CD14-positive monocyte (primary cell): Measurements from ENCODE around the gene TNFRSF25. TPM values are rescaled to one million over a fixed set of nuclear protein-coding genes. Genes with fewer than 3 reads are reported as not detected.
A peak's percentile ranks its signal among the peaks of the same experiment; 100 is the strongest.

Experiments used
- DNase-seq, 3 donors: peaks; one replicate each; pipeline ENCODE4 v3.0.0-alpha.2; 2011 to 2022
- H2AFZ ChIP-seq: 2 replicates; pipeline ENCODE4 v1.6.0; 2012; ENCODE audit warnings: mild to moderate bottlenecking, low read depth, low read length, inconsistent platforms; ENCODE audit not compliant: insufficient read depth, poor library complexity, severe bottlenecking
- H3K27ac ChIP-seq, 2 donors: 1 replicate in 1 of 2; 2 replicates in 1 of 2; pipeline ENCODE4 v1.5.1; 2012 to 2013; ENCODE audit warnings: low read length in 2 of 2, control low read depth in 1 of 2, inconsistent platforms in 1 of 2, low read depth in 1 of 2, mild to moderate bottlenecking in 1 of 2
- H3K27me3 ChIP-seq, 2 donors: one replicate each; pipeline versions ENCODE4 v1.6.0 to v1.6.1; 2011 to 2013; ENCODE audit warnings: low read length in 2 of 2; ENCODE audit not compliant: control insufficient read depth in 2 of 2, insufficient read depth in 2 of 2
- H3K36me3 ChIP-seq, 2 donors: replicated peaks in 1 of 2; 1 replicate in 1 of 2; 2 replicates in 1 of 2; pipeline versions ENCODE4 v1.5.1 to v1.6.1; 2012 to 2013; ENCODE audit warnings: low read length in 2 of 2, control low read depth in 1 of 2, inconsistent platforms in 1 of 2, mild to moderate bottlenecking in 1 of 2; ENCODE audit not compliant: insufficient read depth in 2 of 2, control insufficient read depth in 1 of 2
- H3K4me1 ChIP-seq, 2 donors: 1 replicate in 1 of 2; 2 replicates in 1 of 2; pipeline versions ENCODE4 v1.5.1 to v1.6.1; 2012 to 2013; ENCODE audit warnings: low read length in 2 of 2, control low read depth in 1 of 2, inconsistent platforms in 1 of 2, mild to moderate bottlenecking in 1 of 2, moderate library complexity in 1 of 2; ENCODE audit not compliant: insufficient read depth in 2 of 2, control insufficient read depth in 1 of 2
- H3K4me2 ChIP-seq: replicated peaks from 2 replicates; pipeline ENCODE3; 2012; ENCODE audit warnings: low read length, moderate library complexity, mild to moderate bottlenecking; ENCODE audit not compliant: poor library complexity, severe bottlenecking; ENCODE audit errors: extremely low read depth
- H3K4me3 ChIP-seq, 3 experiments: fragments of 200-600 bp in 1 of 3; sonication (generic) in 1 of 3; replicated peaks in 1 of 3; 1 replicate in 2 of 3; 2 replicates in 1 of 3; pipeline ENCODE4 v1.5.1; 2011 to 2013; ENCODE audit warnings: low read length in 3 of 3, mild to moderate bottlenecking in 3 of 3, control low read depth in 2 of 3, low read depth in 2 of 3, inconsistent platforms in 1 of 3, moderate library complexity in 1 of 3
- H3K79me2 ChIP-seq: 2 replicates; pipeline ENCODE4 v1.6.0; 2012; ENCODE audit warnings: mild to moderate bottlenecking, control low read depth, inconsistent platforms, low read length, moderate library complexity; ENCODE audit not compliant: insufficient read depth
- H3K9ac ChIP-seq: 2 replicates; pipeline ENCODE4 v1.6.0; 2017; ENCODE audit warnings: low read length, mild to moderate bottlenecking; ENCODE audit not compliant: insufficient read depth, poor library complexity, severe bottlenecking
- H3K9me3 ChIP-seq, 2 donors: replicated peaks in 1 of 2; 1 replicate in 1 of 2; 2 replicates in 1 of 2; pipeline versions ENCODE4 v1.5.1 to v1.6.1; 2012 to 2013; ENCODE audit warnings: low read length in 2 of 2, control low read depth in 1 of 2; ENCODE audit not compliant: control insufficient read depth in 1 of 2, insufficient read depth in 1 of 2
- H4K20me1 ChIP-seq: 2 replicates; pipeline ENCODE4 v1.6.0; 2012; ENCODE audit warnings: mild to moderate bottlenecking, low read length, control low read depth, moderate library complexity; ENCODE audit not compliant: insufficient read depth
- H3K27ac Mint-ChIP-seq, 7 donors: one replicate each; pipeline ENCODE4 v1.8.0; 2020; ENCODE audit warnings: mild to moderate bottlenecking in 7 of 7, mixed read lengths in 7 of 7, moderate library complexity in 6 of 7, inconsistent platforms in 2 of 7
- H3K27me3 Mint-ChIP-seq, 3 donors: one replicate each; pipeline ENCODE4 v1.8.0; 2021 to 2022; ENCODE audit warnings: low read depth in 3 of 3, mild to moderate bottlenecking in 3 of 3, mixed read lengths in 3 of 3, moderate library complexity in 3 of 3, inconsistent platforms in 1 of 3
- H3K36me3 Mint-ChIP-seq, 2 donors: one replicate each; pipeline ENCODE4 v1.8.0; 2020; ENCODE audit warnings: mixed read lengths in 2 of 2, inconsistent platforms in 1 of 2, mild to moderate bottlenecking in 1 of 2
- H3K4me1 Mint-ChIP-seq: one replicate; pipeline ENCODE4 v1.8.0; 2020; ENCODE audit warnings: mild to moderate bottlenecking, mixed read lengths
- H3K4me3 Mint-ChIP-seq, 2 donors: one replicate each; pipeline ENCODE4 v1.8.0; 2020; ENCODE audit warnings: mild to moderate bottlenecking in 2 of 2, mixed read lengths in 2 of 2, moderate library complexity in 1 of 2
- H3K9me3 Mint-ChIP-seq, 7 donors: one replicate each; pipeline ENCODE4 v1.8.0; 2020 to 2022; ENCODE audit warnings: mixed read lengths in 7 of 7, mild to moderate bottlenecking in 6 of 7, moderate library complexity in 6 of 7, inconsistent platforms in 2 of 7
- WGBS: methylation state at CpG from one replicate; pipeline ENCODE4 v1.1.5; 2013; ENCODE audit warnings: missing lambda C conversion rate; ENCODE audit not compliant: insufficient coverage; 5-methylcytosine and 5-hydroxymethylcytosine counted together
- intact Hi-C, 2 donors: fragments of 100-400 bp; cut with micrococcal nuclease; formaldehyde crosslinking; loops; one replicate each; pipeline versions ENCODE4 v1.15.0 to v1.15.1; 2023
- polyA plus RNA-seq, 3 donors: library from polyadenylated mRNA; depleted of rRNA in 1 of 3; unstranded in 2 of 3; stranded (reverse) in 1 of 3; fragments of 300-500 nt in 2 of 3; fragments of >200 nt in 1 of 3; fragmentation: Illumina TruSeq in 2 of 3; gene quantifications; 1 replicate in 2 of 3; 2 replicates in 1 of 3; pipeline ENCODE4 v1.2.3, GENCODE V29; 2012 to 2021
- TF ChIP-seq, protein P1 (sequence below): fragments of 200-600 bp; IDR thresholded peaks from one replicate; pipeline ENCODE4 v1.8.0; 2022; ENCODE audit warnings: antibody characterized with exemption, mild to moderate bottlenecking

TNFRSF25 gene
- polyA plus RNA-seq, 3 donors, result 0.33 to 3.0 (median 0.48) TPM

- Mint-ChIP-seq H3K4me3 (peak overlapping the region in 1 of 2 donors; percentile 41), H3K9me3 (peaks cover 0 to 3% (median 2%) of the 10 kb centered on the region in 7 donors), H3K4me1 (peaks cover 5% of the 10 kb centered on the region), H3K27ac (no peak overlapping the region), H3K36me3 (no peaks in the 10 kb centered on the region), H3K27me3 (peaks cover 51 to 78% (median 59%) of the 10 kb centered on the region in 3 donors)
- H4K20me1 ChIP-seq, result no peaks in the 10 kb centered on the region
- no peaks in the 10 kb centered on the region for H3K9me3 ChIP-seq
- H3K4me1 ChIP-seq, result peaks cover 9 to 10% of the 10 kb centered on the region in 2 donors
- intact Hi-C loops, result no loop called here
- no peak overlapping the region for H2AFZ ChIP-seq
- H3K79me2 ChIP-seq, result no peaks in the 10 kb centered on the region
- peak overlapping the region; percentile 48 for H3K4me2 ChIP-seq
- DNase-seq, result no peak
- no peak overlapping the region for H3K27ac ChIP-seq
- TF ChIP-seq, protein P1, sequence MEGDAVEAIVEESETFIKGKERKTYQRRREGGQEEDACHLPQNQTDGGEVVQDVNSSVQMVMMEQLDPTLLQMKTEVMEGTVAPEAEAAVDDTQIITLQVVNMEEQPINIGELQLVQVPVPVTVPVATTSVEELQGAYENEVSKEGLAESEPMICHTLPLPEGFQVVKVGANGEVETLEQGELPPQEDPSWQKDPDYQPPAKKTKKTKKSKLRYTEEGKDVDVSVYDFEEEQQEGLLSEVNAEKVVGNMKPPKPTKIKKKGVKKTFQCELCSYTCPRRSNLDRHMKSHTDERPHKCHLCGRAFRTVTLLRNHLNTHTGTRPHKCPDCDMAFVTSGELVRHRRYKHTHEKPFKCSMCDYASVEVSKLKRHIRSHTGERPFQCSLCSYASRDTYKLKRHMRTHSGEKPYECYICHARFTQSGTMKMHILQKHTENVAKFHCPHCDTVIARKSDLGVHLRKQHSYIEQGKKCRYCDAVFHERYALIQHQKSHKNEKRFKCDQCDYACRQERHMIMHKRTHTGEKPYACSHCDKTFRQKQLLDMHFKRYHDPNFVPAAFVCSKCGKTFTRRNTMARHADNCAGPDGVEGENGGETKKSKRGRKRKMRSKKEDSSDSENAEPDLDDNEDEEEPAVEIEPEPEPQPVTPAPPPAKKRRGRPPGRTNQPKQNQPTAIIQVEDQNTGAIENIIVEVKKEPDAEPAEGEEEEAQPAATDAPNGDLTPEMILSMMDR, result no peak
- H3K4me3 ChIP-seq, result no peak overlapping the region
- peaks cover 4 to 51% of the 10 kb centered on the region in 2 donors for H3K27me3 ChIP-seq
- WGBS, result 68% methylated on average over 4 of the region's 6 CpGs
- no peak overlapping the region for H3K9ac ChIP-seq
- no peaks in the 10 kb centered on the region for H3K36me3 ChIP-seq
Measured at GRCh38 chr1:6491081-6491449, 25.1 kb upstream of the TNFRSF25 start.

DNA sequence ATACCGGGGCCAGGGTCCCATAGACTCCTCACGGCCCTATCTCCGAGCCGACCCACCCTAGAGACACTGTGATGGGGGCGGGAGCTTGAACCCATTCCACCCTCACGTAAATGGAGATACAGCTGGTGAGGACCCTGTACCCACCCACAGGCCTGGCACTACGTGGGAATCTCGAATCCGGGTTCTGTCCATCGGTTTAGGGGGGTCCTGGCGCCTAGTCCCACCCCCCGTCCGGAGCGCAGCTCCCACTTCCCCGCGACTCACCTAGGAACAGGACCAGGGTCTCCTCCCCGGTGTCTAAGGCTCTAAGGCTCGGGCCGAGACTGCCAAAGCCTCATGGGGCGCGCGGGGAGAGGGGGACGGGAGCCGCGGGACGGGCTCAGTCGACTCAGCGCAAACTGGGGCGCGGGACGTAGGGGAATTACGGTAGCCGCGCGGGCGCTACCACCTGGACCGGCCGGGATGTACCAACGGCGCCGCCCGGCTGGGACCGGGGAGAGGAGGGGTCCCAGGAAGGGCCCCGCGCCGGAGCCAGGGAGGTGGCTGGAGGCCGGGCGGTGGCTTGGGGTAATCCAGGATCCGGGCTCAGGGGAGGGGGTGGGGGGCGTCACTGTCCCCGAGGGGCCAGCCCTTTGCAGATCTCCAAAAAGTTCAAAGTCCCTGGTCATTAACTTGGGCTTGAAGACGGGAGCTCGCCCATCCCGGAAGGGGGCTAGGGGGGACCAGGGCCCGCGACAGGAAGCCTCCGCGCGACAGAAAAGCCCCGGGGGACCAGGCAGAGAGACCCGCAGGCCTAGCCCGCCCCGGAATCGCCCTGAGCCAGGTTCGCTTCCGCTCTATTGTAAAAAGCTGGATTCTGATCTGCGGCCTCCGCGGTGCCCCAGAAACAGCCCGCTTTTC lies 24.5 kb upstream of the TNFRSF25 start:
- peaks cover 49 to 77% (median 58%) of the 10 kb centered on the region in 3 donors for H3K27me3 Mint-ChIP-seq
- Histone ChIP-seq H3K4me3 (peak overlapping the region in 1 of 3 experiments; percentile 28), H4K20me1 (no peaks in the 10 kb centered on the region), H3K4me2 (peak overlapping the region; percentile 48), H3K27me3 (peaks cover 3 to 49% of the 10 kb centered on the region in 2 donors), H3K9ac (no peak overlapping the region), H3K36me3 (no peaks in the 10 kb centered on the region), H3K79me2 (no peaks in the 10 kb centered on the region), H3K9me3 (no peaks in the 10 kb centered on the region), H3K27ac (no peak overlapping the region), H2AFZ (peak overlapping the region; percentile 29), H3K4me1 (peaks cover 9 to 10% of the 10 kb centered on the region in 2 donors)
- H3K4me1 Mint-ChIP-seq, result peaks cover 5% of the 10 kb centered on the region
- TF ChIP-seq, protein P1, result peak; percentile 37
- DNase-seq, result no peak
- WGBS, result 0% methylated on average over 68 of the region's 70 CpGs
- H3K9me3 Mint-ChIP-seq, result peaks cover 0 to 4% (median 2%) of the 10 kb centered on the region in 7 donors
- no peak overlapping the region for H3K27ac Mint-ChIP-seq
- intact Hi-C loops, result no loop called here
- H3K4me3 Mint-ChIP-seq, result peak overlapping the region; percentile 31 to 69
- no peaks in the 10 kb centered on the region for H3K36me3 Mint-ChIP-seq
